ENCODE results near the gene LETM1.

- TF ChIP-seq GABPA (IDR thresholded peaks at IDR 0.05; ENCODE audit: borderline replicate concordance, insufficient read depth, low read length) (no peak), RFX5 (IDR thresholded peaks at IDR 0.05; ENCODE audit: borderline replicate concordance, low read depth, low read length) (no peak), CTCF (IDR thresholded peaks at IDR 0.05; ENCODE audit: control extremely low read depth in 1 of 3, insufficient read depth in 1 of 3, low read depth in 1 of 3, low read length in 3 of 3) (no peak), CREB1 (IDR thresholded peaks at IDR 0.05) (no peak)
Measured at GRCh38 chr4:1851575-1852410, 4.2 kb downstream of the LETM1 start.
